HepG2 (cell line): ENCODE measurements around the gene AP2A2. TPM values are rescaled to one million over a fixed set of nuclear protein-coding genes. Genes with fewer than 3 reads are reported as not detected.

Experiments
- FOXM1 ChIP-seq: sonication (generic); formaldehyde crosslinking; IDR thresholded peaks from 2 replicates; pipeline ENCODE4 v1.5.0; 2020; ENCODE audit warnings: missing genetic modification reagents
- KAT2B ChIP-seq: fragments of 150-350 bp; IDR thresholded peaks from 2 replicates; pipeline ENCODE4 v1.6.1; 2014; ENCODE audit warnings: low read depth, low read length, borderline replicate concordance
- MAFK ChIP-seq, 2 experiments: IDR thresholded peaks in 1 of 2; conservative IDR thresholded peaks in 1 of 2; 2 replicates each; pipeline ENCODE4 v1.6.1; 2011; ENCODE audit warnings: improper control_type of control experiment in 2 of 2, low read length in 2 of 2
- MLX ChIP-seq: IDR thresholded peaks from 2 replicates; pipeline ENCODE4 v1.6.1; 2016
- NFKB2 ChIP-seq: sonication (generic); formaldehyde crosslinking; IDR thresholded peaks from 2 replicates; pipeline ENCODE4 v1.4.0; 2020; ENCODE audit warnings: missing genetic modification reagents, borderline replicate concordance
- NR1H2 ChIP-seq: sonication (generic); formaldehyde crosslinking; IDR thresholded peaks from 2 replicates; pipeline ENCODE4 v1.8.1; 2022; ENCODE audit warnings: low read depth, missing genetic modification reagents, borderline replicate concordance
- NR2F6 ChIP-seq, 2 experiments: IDR thresholded peaks; 2 replicates each; pipeline ENCODE4 v1.6.1; 2016; ENCODE audit warnings: antibody characterized with exemption in 1 of 2, mild to moderate bottlenecking in 1 of 2
- PCBP1 ChIP-seq: fragments of 200-400 bp; formaldehyde crosslinking; IDR thresholded peaks from 2 replicates; pipeline ENCODE4 v1.6.1; 2017; ENCODE audit warnings: mild to moderate bottlenecking, low read depth, low read length, borderline replicate concordance
- SP1 ChIP-seq, 2 experiments: fragments of 450-650 bp in 1 of 2; sonication (generic) in 1 of 2; formaldehyde crosslinking in 1 of 2; IDR thresholded peaks; 2 replicates each; pipeline versions ENCODE4 v1.4.0 to v1.6.1; 2016 to 2020; ENCODE audit warnings: missing genetic modification reagents in 1 of 2
- TAF1 ChIP-seq: sonication (generic); formaldehyde crosslinking; IDR thresholded peaks from 2 replicates; pipeline ENCODE4 v1.4.0; 2020; ENCODE audit warnings: missing genetic modification reagents
- ZKSCAN5 ChIP-seq: sonication (generic); formaldehyde crosslinking; IDR thresholded peaks from 2 replicates; pipeline ENCODE4 v1.5.1; 2020; ENCODE audit warnings: mild to moderate bottlenecking, missing genetic modification reagents
- ZKSCAN8 ChIP-seq: IDR thresholded peaks from 2 replicates; pipeline ENCODE4 v1.6.1; 2016; ENCODE audit warnings: borderline replicate concordance, missing genetic modification reagents, missing compliant biosample characterization
- ZNF407 ChIP-seq: sonication (generic); formaldehyde crosslinking; IDR thresholded peaks from one replicate; pipeline ENCODE4 v1.5.1; 2020; ENCODE audit warnings: mild to moderate bottlenecking, missing genetic modification reagents; ENCODE audit errors: not compliant biosample characterization
- polyA plus RNA-seq, 8 experiments: library from polyadenylated mRNA; depleted of rRNA in 3 of 8; stranded (reverse) in 7 of 8; unstranded in 1 of 8; fragments of >200 nt; fragmentation: Illumina TruSeq in 4 of 8; extraction: Trizol in 4 of 8; gene quantifications; 2 replicates each; pipeline versions ENCODE4 v1.2.1 to v1.2.3, GENCODE V29; 2011 to 2016; ENCODE audit warnings: low read depth in 4 of 8, missing spikeins in 1 of 8, mixed read lengths in 1 of 8; ENCODE audit not compliant: insufficient read depth in 1 of 8
- total RNA-seq, 5 experiments: library from RNA; depleted of rRNA; stranded (reverse); fragments of >200 nt; fragmentation: Illumina TruSeq; extraction: Trizol; gene quantifications; 2 replicates each; pipeline ENCODE4 v1.2.3, GENCODE V29; 2016; ENCODE audit warnings: low read depth in 1 of 5
- TF ChIP-seq, protein P1 (sequence below): sonication (generic); formaldehyde crosslinking; IDR thresholded peaks from 2 replicates; pipeline ENCODE4 v1.5.0; 2020; ENCODE audit warnings: missing genetic modification reagents
- TF ChIP-seq, protein P2 (sequence below): sonication (generic); formaldehyde crosslinking; IDR thresholded peaks from 2 replicates; pipeline ENCODE4 v1.8.1; 2023; ENCODE audit warnings: mild to moderate bottlenecking, missing genetic modification reagents

Gene AP2A2
- total and polyA plus RNA-seq, 2 of the 13 experiments (the other 11 are each of a cell fraction or from before 2014, with no cell fraction given) = 25.7 to 75.7 TPM

DNA sequence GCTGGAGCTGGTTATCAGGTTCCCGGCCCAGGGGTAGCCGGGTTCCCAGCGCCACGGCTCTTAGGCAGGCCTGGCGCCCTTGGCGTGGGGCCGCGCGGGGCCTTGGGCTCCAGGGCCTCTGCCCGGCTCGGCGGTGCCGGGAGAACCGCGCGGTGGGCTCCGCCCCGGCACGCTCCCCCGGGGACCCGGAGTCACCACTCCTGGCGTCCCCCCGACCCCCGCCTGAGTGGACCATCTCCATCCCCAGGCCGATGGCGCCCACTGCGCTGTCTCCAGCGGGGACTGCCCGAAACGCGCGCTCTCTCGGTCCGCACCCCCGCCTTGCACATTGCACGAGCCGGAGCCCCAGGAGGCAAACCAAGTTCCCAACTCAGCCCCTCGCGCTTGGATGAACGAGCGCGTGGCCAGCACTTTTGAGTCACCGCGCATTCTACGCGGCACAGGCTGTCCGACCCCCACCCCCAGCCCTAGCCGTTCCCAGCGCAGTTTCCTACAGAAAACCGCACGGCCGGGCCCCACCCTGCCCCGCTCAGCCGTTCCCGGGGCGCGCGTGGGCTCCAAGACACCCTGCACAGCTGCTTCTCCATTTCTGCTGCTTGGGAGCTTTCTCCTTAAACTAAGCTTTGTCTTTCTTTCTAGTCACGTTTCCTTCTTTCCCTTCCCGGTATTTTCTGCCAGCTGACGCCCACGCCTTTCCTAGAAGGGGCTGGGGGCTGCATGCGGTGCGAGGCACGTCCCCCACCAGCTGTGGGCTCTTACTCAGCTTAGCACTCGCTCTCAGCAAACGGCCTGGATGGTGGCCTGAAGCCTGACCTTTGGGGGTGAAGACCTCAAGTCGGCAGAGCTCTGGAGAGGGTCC lies 14.4 kb upstream of the AP2A2 start (continued):
- no peak for TF ChIP-seq ZNF407 (CRISPR knock-in tag)
- no peak for TF ChIP-seq NR1H2
- TF ChIP-seq NR2F6 (IDR thresholded peaks at IDR 0.05) = no peak; the same call in 1 of the 2 replicates
- TF ChIP-seq NR2F6 (CRISPR knock-in tag; IDR thresholded peaks at IDR 0.05) = peak; percentile 4; the same call in 1 of the 2 replicates
- TF ChIP-seq FOXM1 (CRISPR knock-in tag) = no peak
- no peak for TF ChIP-seq MAFK (conservative IDR thresholded peaks at IDR 0.05 in 1 of 2, IDR thresholded peaks at IDR 0.05 in 1 of 2; ENCODE audit: low read length in 2 of 2)
- TF ChIP-seq ZKSCAN8 (CRISPR knock-in tag) = no peak
- TF ChIP-seq, protein P1, sequence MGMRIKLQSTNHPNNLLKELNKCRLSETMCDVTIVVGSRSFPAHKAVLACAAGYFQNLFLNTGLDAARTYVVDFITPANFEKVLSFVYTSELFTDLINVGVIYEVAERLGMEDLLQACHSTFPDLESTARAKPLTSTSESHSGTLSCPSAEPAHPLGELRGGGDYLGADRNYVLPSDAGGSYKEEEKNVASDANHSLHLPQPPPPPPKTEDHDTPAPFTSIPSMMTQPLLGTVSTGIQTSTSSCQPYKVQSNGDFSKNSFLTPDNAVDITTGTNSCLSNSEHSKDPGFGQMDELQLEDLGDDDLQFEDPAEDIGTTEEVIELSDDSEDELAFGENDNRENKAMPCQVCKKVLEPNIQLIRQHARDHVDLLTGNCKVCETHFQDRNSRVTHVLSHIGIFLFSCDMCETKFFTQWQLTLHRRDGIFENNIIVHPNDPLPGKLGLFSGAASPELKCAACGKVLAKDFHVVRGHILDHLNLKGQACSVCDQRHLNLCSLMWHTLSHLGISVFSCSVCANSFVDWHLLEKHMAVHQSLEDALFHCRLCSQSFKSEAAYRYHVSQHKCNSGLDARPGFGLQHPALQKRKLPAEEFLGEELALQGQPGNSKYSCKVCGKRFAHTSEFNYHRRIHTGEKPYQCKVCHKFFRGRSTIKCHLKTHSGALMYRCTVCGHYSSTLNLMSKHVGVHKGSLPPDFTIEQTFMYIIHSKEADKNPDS = 0 out of 2 replicates have a peak, but pooled peaks have one; percentile 47
- no peak for TF ChIP-seq SP1 (IDR thresholded peaks at IDR 0.05)
- TF ChIP-seq SP1 (CRISPR knock-in tag; IDR thresholded peaks at IDR 0.05) = no peak
- TF ChIP-seq ZKSCAN5 = no peak
- TF ChIP-seq, protein P2, sequence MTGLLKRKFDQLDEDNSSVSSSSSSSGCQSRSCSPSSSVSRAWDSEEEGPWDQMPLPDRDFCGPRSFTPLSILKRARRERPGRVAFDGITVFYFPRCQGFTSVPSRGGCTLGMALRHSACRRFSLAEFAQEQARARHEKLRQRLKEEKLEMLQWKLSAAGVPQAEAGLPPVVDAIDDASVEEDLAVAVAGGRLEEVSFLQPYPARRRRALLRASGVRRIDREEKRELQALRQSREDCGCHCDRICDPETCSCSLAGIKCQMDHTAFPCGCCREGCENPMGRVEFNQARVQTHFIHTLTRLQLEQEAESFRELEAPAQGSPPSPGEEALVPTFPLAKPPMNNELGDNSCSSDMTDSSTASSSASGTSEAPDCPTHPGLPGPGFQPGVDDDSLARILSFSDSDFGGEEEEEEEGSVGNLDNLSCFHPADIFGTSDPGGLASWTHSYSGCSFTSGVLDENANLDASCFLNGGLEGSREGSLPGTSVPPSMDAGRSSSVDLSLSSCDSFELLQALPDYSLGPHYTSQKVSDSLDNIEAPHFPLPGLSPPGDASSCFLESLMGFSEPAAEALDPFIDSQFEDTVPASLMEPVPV (CRISPR knock-in tag) = no peak
- TF ChIP-seq PCBP1 = 0 out of 2 replicates have a peak, but pooled peaks have one; percentile 47
- TF ChIP-seq NFKB2 (CRISPR knock-in tag) = 0 out of 2 replicates have a peak, but pooled peaks have one; percentile 13
- no peak for TF ChIP-seq MLX (CRISPR knock-in tag)
- TF ChIP-seq KAT2B = no peak
- TF ChIP-seq TAF1 (CRISPR knock-in tag) = peak; percentile 68
